SH-SY5Y (cell line): ENCODE results near the gene NUP50.

Experiments
- GATA2 ChIP-seq: IDR thresholded peaks from 2 replicates; pipeline ENCODE4 v1.6.1; 2011; ENCODE audit warnings: mild to moderate bottlenecking, low read depth, low read length
- GATA3 ChIP-seq: IDR thresholded peaks from 2 replicates; pipeline ENCODE4 v1.6.1; 2011; ENCODE audit warnings: low read depth, mild to moderate bottlenecking, low read length, moderate library complexity

NUP50 gene

DNA sequence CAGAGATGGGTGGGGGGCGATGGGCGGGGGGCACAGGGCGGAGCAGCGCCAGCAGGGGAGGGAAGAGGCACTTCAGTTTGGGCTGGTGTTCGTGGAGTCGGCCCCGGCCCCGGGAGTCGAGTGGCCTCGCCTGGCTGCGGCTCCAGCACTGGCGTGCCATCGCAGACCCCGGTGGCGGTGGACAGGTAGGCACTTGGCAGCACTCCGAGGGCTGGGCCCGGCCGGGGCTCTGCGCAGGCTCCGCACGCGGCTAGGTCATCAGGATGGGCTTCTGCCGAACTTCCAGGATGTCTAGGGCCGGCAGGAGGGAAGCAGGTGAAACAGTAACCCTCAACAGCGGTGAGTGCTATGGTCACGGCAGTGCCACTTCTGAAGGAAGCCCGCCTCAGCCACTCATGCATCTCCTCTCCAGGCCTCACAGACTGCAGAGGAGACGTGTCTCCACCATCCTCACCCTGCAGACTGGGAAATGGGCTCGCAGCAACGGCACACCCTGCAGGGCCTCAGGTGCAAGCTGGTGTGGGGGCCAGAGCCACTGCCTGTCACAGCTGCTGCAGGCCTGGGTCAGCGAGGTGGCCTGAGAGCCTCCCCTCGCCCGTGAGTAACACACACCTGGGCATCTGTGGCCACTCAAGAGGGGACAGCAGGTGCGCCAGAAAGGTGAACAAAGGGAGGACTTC lies 33.3 kb downstream of the NUP50 start:
- no peak for TF ChIP-seq GATA3
- no peak for TF ChIP-seq GATA2

GRCh38 chr22:45197606-45198462 lies 34.1 kb downstream of the NUP50 start:
- no peak for TF ChIP-seq GATA2
- no peak for TF ChIP-seq GATA3

GRCh38 chr22:45198463-45198795 lies 34.7 kb downstream of the NUP50 start:
- TF ChIP-seq GATA3 (no peak), GATA2 (no peak)

GRCh38 chr22:45199723-45200122 lies 36.0 kb downstream of the NUP50 start:
- TF ChIP-seq GATA3, result no peak
- no peak for TF ChIP-seq GATA2

DNA sequence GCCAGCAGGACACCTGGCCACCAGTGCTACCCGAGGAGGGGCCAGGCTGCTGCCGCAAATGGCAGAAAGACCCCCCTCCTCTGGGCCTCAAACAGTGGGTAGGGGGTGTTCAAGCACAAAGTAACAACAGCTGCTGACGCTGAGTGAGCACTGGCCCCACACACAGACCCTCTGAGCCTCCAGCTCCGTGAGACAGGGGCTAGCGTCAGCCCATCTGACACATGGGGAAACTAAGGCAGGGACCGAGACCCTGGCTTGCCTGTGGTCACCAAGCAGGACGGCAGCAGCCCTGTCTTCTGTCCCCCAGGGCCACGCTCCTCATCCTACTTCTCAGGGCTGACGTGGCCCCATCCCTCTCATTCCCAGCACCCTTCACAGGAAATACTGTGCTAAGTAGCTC lies 36.5 kb downstream of the NUP50 start:
- no peak for TF ChIP-seq GATA2
- no peak for TF ChIP-seq GATA3

DNA sequence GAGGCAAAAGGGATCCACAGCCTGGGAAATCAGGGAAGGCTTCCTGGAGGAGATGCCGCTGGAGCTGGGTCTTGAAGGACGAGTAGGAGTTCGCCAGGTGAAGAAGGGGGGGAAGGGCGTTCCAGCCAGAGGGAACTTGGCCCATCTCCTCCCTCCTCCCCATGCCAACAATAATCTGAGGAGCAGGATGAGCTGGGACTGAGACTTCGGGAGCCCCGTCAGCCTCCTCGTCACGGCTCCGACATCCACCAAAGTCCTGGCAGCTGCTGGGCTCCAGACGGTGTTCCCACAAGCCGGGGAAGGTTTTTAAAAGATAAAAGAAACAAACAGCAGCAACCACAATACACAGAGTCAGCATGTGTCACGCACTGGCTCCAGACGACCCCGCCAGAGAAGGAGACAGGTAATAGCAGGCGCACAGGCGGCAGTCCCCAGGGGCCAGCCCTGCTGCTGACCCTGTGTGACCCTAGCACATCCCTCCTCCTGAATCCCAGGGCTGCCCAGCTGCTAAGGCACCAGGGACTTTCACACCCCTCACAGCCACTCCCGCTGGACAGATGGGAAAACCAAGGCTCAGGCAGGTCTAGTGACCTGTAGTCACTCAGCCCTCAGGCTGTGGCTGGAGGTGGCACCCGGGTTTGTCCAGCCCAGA lies 37.3 kb downstream of the NUP50 start:
- TF ChIP-seq GATA2, result no peak

DNA sequence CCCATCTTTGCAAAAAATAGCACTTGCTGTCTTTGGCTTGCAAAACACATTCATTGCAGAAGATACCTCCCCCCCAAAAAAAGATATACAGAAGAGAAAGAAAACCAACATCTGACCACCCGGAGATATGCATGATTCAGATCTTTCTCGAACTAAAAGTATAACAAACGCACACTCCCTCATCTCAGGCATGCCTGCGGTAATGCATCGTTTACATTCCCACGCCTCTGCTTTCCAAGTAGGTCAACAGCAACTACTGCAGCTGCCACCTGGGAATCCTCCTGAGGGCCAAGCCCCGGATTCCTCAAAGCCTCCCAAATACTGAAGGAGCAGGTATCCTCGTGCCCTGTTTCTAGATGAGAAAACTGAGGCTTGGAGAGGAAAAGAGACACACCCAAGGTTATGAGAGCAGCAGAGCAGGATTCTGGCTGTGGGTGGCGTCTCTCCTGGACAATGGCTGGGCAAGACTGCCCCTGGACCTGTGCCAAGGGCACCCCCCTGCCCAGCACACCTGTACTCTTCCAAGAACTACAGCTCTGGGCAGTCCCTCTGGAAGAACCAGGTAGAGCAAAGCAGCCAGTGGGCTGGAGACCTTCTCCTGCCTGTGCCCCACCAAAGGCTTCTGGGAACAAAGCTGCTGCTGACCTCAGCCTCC lies 38.1 kb downstream of the NUP50 start:
- TF ChIP-seq GATA2, result no peak

- TF ChIP-seq GATA2 (no peak), GATA3 (no peak)
These were observed 38.8 kb downstream of the NUP50 start for GRCh38 chr22:45202333-45203149.

DNA sequence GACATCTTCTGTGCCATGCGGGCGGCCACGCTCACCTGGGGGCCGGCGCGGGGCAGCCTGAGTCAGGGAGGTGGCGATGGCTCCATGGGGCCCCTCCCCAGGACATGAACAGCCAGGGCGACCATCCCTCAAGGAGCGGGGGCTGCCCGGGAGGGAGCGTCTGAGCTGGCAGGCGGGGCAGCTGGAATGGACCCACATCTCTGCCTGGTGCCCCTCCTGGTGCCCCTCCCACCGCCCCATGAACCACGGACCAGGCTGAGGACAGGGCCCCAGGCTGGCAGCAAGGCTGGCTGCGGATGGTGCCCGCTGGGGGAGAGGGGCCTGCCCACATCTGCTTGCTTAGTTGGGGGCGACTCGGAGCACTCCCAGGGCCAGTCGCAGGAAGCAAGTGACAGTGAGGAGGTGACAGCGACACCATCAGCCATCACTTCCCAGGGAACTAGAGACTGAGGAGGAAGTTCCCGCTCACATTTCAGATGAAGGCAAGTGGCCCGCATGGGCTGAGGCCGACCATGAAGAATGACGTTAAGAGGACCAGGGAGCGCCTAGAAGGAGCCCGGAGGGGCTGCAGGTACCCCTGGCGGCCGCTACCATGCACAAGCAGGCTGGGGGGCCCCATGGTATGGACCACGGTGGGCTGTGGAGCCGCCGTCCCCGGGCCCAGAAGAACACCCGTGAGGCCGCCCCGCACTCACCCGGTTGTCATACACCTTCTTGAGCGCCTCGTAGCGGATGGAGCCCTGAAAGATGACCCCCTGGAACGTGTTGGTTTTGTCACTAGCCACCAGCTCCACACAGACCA lies 39.6 kb downstream of the NUP50 start:
- TF ChIP-seq GATA3 (no peak), GATA2 (no peak)

GRCh38 chr22:45204241-45204640 lies 40.5 kb downstream of the NUP50 start:
- TF ChIP-seq GATA2 (no peak), GATA3 (no peak)

- no peak for TF ChIP-seq GATA3
- no peak for TF ChIP-seq GATA2
These were observed 41.1 kb downstream of the NUP50 start for GRCh38 chr22:45204819-45205218.

GRCh38 chr22:45205276-45205925 lies 41.7 kb downstream of the NUP50 start:
- TF ChIP-seq GATA2 (no peak), GATA3 (no peak)

- TF ChIP-seq GATA3 (no peak), GATA2 (no peak)
These were observed 42.5 kb downstream of the NUP50 start for GRCh38 chr22:45206233-45206632.
